Measurements from ENCODE around the gene EHD1.

- TF ChIP-seq POLR2A (IDR thresholded peaks at IDR 0.05; ENCODE audit: low read depth, low read length) (peak; percentile 43; the same call in 1 of the 2 replicates), POLR2AphosphoS5 (IDR thresholded peaks at IDR 0.05; ENCODE audit: low read depth, low read length) (0 out of 2 replicates have a peak, but pooled peaks have one; percentile 49)
Measured at GRCh38 chr11:64857485-64857884, 20.9 kb downstream of the EHD1 start.
